Caki2 (cell line): ENCODE measurements around the gene TMC7. TPM values are rescaled to one million over a fixed set of nuclear protein-coding genes. Genes with fewer than 3 reads are reported as not detected.

Source experiments
- DNase-seq: peaks from one replicate; pipeline ENCODE4 v3.0.0-alpha.2; 2015; ENCODE audit warnings: low read depth
- in situ Hi-C: cut with HindIII; loops from 2 replicates; pipeline ENCODE4 v1.10.0; 2016; ENCODE audit warnings: low sequenced_read_pairs, low pct_unique_long_range_greater_than_20kb, mixed read lengths
- total RNA-seq: library from RNA; depleted of rRNA; stranded (reverse); fragments of >200 nt; shearing (Covaris generic); gene quantifications from 2 replicates; pipeline ENCODE4 v1.2.3, GENCODE V29; 2014; ENCODE audit warnings: low replicate concordance; rRNA removed

Gene TMC7
- total RNA-seq, 1 experiment from 2014 or later = 8.7 TPM

DNA sequence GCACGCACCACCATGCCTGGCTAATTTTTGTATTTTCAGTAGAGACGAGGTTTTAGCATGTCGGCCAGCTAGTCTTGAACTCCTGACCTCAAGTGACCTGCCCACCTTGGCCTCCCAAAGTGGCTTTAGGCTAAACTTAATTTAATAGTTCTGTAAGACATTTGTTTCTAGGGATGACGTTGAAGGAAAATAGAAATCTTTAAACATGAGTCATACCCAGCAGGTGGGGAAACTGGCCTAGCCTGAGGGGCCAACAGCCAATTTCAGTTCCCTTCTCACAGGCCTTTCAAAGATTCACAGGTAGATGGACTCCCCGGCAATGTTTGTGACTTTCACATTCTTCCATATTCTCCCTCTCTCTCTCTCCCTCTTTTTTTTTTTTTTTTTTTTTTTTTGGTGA, 111.9 kb downstream of the TMC7 start:
- in situ Hi-C loops = no loop called here
- peak; percentile 63 for DNase-seq

DNA sequence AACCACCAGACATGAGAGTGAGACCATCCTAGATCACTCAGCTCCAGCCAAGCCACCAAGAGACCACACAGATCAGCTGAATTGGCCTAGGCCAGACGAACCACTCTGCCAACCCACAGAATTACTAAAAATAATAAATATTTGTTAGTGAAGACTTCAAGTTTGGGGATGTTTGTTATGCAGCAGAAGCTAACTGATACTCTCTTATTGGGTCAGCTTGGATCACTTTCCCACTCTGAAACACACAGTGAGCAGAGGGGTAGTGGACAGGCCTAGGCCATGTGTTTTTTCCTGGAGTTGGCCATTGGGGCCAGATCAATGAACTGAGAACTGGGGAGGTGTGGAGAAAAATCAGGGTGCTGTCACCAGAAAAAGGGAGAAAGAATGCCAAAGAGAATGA, 114.4 kb downstream of the TMC7 start:
- in situ Hi-C loops = no loop called here
- no peak for DNase-seq

DNA sequence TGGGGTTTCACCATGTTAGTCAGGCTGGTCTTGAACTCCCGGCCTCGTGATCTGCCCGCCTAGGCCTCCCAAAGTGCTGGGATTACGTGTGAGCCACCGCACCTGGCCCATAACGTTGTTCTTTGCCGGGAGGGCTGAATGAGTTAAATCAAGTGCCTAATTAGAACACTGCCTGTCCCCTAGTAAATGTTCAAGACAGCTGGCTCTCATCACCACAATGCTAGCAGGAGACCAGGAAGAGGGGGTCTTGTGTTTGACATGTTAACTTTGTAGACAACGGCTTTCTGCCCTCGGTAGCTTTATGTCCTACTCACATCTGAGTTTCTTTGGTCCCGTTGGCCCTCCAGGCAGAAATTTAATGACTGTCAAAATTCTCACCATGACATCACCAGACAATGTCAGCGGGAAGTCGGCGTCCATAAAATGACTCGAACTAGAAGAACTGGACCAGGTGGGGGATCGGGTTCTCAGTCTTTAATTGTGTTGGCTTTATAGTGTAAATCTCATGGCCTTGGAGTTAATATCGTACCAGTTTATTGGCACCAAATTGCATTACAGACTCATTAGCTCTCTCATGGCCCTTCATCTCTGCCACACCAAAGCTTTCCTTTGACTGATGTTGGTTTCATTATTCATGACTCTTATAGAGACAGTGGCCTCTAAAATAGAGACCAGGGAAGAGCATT, 118.6 kb downstream of the TMC7 start:
- in situ Hi-C loops = loop anchor here (25.0 kb wide), 1 partner anchor 435 kb away; no protein-coding TSS in a partner anchor
- no peak for DNase-seq

DNA sequence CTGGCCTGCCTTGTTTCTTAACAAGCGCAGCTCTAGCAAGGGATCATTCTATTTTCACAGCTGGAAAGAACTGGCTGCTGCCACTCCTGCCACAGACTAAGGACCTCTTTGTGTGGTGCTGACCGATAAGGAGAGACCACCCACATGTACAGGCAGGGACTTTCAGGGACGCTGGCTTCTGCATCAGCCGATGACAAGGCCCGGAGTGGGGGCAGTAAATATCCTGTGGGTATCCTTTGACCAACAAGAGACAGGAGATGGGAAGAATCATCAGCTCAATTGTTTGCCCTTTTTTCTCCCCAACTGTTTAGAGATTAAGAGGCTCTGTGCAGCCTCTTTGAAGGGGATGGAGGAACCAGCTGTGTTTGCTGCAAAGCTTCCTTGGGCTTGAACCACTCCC, 120.9 kb downstream of the TMC7 start:
- in situ Hi-C loops = loop anchor here (25.0 kb wide), 1 partner anchor 433 kb away; no protein-coding TSS in a partner anchor

DNA sequence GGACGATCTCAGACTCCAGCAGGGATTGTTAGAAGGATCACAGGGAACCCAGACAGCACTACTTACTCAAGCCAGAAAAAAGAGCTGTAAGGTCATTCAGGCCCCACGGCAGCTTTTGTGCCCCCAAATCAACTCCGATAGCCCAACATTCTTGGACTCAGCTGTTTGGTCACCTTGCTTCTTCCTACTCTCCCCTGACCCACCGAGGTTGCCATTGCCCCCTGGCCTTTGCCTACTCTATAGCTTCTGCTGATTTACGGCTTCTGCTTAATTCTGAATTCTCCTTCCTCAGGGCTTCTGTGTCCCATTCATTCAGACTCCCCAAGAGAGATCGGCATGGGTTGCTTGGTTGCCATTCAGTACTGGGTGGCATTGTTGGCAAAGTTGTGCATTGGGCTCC, 121.4 kb downstream of the TMC7 start:
- in situ Hi-C loops = loop anchor here (25.0 kb wide), 1 partner anchor 432 kb away; no protein-coding TSS in a partner anchor
- DNase-seq = no peak

More for the DNA sequence above, 120.9 kb downstream of the TMC7 start:
- DNase-seq = no peak

DNA sequence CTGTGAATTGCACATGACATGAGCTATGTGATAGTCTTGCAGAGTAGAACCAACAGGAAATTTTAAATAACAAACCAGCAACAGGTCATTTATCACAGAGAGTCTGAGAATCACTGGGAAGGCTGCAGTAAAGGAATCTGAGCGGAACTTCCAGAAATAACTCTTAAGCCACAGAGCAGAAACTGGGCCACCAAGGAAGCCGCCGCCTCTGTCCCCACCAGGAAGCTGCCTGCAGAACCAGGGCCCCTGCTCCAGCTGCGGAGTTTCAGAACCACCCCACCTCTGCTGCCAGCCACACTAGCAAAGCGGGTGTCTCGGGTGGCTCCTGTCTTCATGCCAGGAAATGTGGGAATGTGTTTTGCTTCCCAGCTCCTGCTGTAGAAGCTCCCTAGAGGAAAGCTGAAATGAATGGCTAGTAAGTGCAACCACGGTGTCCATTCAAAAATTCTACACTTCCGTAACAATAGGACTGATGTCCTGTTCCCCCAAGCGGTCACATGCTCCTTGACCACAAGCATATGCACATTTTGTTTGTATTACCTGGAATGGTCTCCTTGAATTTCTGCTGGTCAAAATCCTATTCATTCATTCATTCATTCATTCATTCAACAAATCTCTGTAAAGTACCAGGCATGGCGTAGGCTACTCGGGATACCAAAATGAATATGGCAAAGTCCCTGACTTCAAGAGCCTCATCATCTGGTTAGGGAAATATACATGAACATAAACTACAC, 122.3 kb downstream of the TMC7 start:
- in situ Hi-C loops = loop anchor here (25.0 kb wide), 1 partner anchor 431 kb away; no protein-coding TSS in a partner anchor
- DNase-seq = peak; percentile 32

DNA sequence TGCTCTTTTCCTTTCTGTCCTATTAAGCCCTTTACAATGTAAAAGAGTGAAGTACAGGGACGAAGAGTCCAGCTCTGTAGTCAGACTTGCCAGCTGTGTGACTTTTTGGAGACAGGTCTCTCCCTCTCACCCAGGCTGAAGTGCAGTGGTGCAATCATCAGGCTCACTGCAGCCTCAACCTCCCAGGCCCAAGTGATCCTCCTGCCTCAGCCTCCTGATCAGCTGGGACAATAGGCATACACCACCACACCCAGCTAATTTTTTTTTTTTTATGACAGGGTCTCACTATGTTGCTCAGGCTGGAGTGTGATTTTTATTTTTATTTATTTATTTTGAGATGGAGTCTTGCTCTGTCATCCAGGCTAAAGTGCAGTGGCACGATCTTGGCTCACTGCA, 122.9 kb downstream of the TMC7 start:
- DNase-seq = no peak
- in situ Hi-C loops = loop anchor here (25.0 kb wide), 1 partner anchor 431 kb away; no protein-coding TSS in a partner anchor

DNA sequence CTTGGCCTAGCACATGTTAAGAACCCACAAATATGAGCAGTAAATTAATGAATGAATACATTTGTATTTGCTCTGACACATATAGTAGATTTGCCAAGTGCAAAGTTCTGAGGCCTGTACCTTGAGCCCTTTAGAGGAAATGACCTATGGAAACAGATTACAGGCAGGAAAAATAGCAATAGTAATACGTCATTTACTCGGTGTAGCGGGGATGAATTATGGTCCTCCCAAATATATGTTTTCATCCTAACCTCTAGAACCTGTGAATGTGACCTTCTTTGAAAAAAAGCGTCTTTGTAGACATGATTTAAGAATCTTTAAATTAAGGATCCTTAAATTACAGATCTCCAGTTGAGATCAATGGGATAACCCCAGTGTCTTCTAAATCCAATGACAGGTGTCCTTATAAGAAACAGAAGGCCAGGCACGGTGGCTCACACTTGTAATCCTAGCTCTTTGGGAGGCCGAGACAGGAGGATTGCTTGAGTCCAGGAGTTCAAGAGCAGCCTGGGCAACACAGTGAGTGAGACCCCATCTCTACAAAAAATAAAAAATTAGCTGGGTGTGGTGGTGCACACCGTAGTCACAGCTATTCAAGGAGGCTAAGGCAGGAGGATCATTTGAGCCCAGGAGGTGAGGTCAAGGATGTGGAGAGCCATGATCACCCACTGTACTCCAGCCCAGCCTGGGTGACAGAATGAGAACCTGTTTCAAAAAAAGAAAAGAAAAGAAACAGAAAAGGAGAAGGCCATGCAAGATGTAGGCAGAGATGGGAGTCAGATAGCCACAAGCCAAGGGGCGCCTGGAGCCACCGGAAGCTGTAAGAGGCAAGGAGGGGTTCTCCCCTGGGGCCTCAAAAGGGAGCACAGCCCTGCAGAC, 124.9 kb downstream of the TMC7 start:
- DNase-seq = no peak
- in situ Hi-C loops = loop anchor here (25.0 kb wide), 1 partner anchor 429 kb away; no protein-coding TSS in a partner anchor

DNA sequence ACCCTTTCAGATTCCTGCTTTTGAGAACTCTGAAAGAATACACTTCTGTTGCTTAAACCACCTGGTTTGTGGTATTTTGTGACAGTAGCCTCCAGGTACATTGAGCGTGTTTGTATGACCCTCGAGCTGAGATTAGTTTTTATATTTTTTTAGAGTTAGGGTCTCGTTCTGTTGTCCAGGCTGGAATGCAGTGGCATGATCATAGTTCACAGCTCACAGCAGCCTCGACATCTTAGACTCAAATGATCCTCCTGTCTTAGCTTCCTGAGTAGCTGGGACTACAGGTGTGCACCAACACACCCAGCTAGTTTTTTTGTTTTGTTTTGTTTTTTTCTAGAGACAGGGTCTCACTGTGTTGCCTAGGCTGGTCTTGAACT, 125.5 kb downstream of the TMC7 start:
- in situ Hi-C loops = loop anchor here (25.0 kb wide), 1 partner anchor 428 kb away; no protein-coding TSS in a partner anchor
- DNase-seq = no peak

DNA sequence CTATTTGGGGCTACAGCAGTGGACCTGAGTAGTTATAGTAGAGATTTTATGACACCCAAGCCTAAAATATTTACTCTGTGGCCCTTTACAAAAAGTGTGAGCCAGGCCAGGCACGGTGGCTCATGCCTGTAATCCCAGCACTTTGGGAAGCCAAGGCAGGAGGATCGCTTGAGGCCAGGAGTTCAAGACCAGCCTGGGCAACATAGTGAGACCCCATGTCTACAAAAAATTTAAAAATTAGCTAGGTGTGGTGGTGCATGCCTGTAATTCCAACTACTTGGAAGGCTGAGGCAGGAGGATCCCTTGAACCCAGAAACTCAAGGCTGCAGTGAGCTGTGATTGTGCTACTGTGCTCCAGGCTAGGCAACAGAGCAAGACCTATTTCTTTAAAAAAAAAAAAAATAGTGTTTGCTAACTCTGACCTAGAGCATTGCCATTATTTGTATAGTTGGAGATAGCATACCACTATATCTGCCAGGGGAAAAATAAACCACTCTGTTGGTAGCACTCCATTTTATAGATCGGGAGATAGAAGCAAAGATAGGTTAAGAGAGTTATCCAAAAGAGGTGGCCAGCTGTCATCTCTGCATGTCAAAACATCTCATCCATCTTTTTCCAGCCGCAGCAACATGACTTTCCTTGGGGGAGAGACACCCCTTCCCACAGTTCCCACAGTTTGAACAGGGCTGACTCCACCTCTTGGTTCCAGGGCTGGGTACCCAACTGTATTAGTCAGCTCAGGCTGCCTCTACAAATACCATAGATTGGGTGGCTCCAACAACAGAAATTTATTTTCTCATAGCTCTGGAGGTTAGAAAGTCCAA, 127.0 kb downstream of the TMC7 start:
- in situ Hi-C loops = loop anchor here (25.0 kb wide), 1 partner anchor 427 kb away; no protein-coding TSS in a partner anchor
- no peak for DNase-seq

DNA sequence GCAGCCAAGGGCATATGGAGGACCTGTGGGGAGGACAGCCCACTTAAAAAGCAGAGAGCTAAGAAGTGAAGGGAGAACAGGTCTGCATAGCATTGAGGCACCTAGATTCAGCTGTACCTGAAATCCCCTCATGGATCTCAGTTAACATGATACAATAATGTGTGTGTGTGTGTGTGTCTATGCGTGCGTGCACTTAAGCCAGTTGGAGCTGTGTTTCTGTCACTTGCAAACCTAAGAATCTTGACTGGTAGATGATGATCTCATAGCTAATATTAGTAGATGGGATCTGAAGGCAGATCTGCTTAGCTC, 128.3 kb downstream of the TMC7 start:
- in situ Hi-C loops = loop anchor here (25.0 kb wide), 1 partner anchor 425 kb away; no protein-coding TSS in a partner anchor
- no peak for DNase-seq

Other genes with a start within 250 kb of the TMC7 start
- 1,578 and 2,750 TPM in 2 replicates for gene RPS15A, start 193.6 kb upstream of the TMC7 start, total RNA-seq
- gene ARL6IP1, start 182.4 kb upstream of the TMC7 start, total RNA-seq = 237 and 308 TPM in 2 replicates
- 16.4 and 35.6 TPM in 2 replicates for gene SMG1, start 57.5 kb upstream of the TMC7 start, total RNA-seq
- 35.6 and 49.5 TPM in 2 replicates for gene COQ7, start 83.7 kb downstream of the TMC7 start, total RNA-seq
- 19.7 and 29.0 TPM in 2 replicates for gene ITPRIPL2, start 130.0 kb downstream of the TMC7 start, total RNA-seq
- gene SYT17, start 184.3 kb downstream of the TMC7 start, total RNA-seq = 9.9 and 15.1 TPM in 2 replicates